ENCODE measurements around the gene NPAP1. TPM values are rescaled to one million over a fixed set of nuclear protein-coding genes. Genes with fewer than 3 reads are reported as not detected.

The NPAP1 gene
- total and polyA plus RNA-seq, 7 donors = not detected

GRCh38 chr15:24729760-24730159, 54.2 kb downstream of the NPAP1 start:
- no peak overlapping the region for H3K4me3 ChIP-seq
- no peaks in the 10 kb centered on the region for H3K4me1 ChIP-seq
- 70 to 79% (median 73%) methylated on average over 2 of the region's 2 CpGs for WGBS, 3 donors
- no peaks in the 10 kb centered on the region for H3K9me3 ChIP-seq
- ATAC-seq (no peak), DNase-seq (no peak)
- H3K36me3 ChIP-seq (ENCODE audit: insufficient read depth in 1 of 2, low read depth in 1 of 2) = no peaks in the 10 kb centered on the region
- TF ChIP-seq, protein P1, sequence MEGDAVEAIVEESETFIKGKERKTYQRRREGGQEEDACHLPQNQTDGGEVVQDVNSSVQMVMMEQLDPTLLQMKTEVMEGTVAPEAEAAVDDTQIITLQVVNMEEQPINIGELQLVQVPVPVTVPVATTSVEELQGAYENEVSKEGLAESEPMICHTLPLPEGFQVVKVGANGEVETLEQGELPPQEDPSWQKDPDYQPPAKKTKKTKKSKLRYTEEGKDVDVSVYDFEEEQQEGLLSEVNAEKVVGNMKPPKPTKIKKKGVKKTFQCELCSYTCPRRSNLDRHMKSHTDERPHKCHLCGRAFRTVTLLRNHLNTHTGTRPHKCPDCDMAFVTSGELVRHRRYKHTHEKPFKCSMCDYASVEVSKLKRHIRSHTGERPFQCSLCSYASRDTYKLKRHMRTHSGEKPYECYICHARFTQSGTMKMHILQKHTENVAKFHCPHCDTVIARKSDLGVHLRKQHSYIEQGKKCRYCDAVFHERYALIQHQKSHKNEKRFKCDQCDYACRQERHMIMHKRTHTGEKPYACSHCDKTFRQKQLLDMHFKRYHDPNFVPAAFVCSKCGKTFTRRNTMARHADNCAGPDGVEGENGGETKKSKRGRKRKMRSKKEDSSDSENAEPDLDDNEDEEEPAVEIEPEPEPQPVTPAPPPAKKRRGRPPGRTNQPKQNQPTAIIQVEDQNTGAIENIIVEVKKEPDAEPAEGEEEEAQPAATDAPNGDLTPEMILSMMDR (IDR thresholded peaks at IDR 0.05) = no peak
- H3K27me3 ChIP-seq (ENCODE audit: insufficient read depth in 3 of 3, low read length in 2 of 3) = no peaks in the 10 kb centered on the region
- no peak overlapping the region for H3K27ac ChIP-seq
- intact Hi-C loops (cut with DNase I) = no loop called here

Data from psoas muscle (tissue), 8 donors.